Measurements from ENCODE around the gene PKP2. TPM values are rescaled to one million over a fixed set of nuclear protein-coding genes. Genes with fewer than 3 reads are reported as not detected.

PKP2 gene
- total RNA-seq, 2 donors from 2014 or later = 0.54 to 8.8 TPM

DNA sequence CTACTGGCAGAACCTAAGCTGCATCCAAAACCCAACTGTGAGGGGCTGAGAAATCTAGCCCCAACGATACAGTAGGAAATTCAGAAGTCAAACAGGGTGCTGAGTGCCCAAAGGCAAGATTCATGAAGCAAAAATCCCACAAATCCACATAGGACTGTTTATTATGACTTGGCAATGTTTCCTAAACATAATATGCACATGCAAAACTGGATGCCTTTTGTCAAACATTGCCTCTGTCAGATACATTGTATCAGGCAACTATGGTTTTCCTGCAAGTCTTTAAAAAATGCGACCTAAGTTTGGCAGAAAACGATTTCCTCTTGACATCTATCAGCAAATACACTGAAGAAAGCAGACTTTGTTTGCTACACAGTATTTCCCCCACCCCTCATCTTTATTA lies 113.5 kb downstream of the PKP2 start:
- ATAC-seq (ENCODE audit: insufficient number of reproducible peaks, low FRiP score, low read depth) (no peak), DNase-seq (ENCODE audit: low spot score) (no peak)
- H3K4me1 ChIP-seq (ENCODE audit: control insufficient read depth in 1 of 2, low read depth in 2 of 2) = no peaks in the 10 kb centered on the region
- H3K27me3 ChIP-seq (replicated peaks; ENCODE audit: insufficient read depth) = no peaks in the 10 kb centered on the region
- no peak overlapping the region for H3K27ac ChIP-seq
- no peaks in the 10 kb centered on the region for H3K9me3 ChIP-seq
- H3K4me3 ChIP-seq = no peak overlapping the region
- TF ChIP-seq, protein P1, sequence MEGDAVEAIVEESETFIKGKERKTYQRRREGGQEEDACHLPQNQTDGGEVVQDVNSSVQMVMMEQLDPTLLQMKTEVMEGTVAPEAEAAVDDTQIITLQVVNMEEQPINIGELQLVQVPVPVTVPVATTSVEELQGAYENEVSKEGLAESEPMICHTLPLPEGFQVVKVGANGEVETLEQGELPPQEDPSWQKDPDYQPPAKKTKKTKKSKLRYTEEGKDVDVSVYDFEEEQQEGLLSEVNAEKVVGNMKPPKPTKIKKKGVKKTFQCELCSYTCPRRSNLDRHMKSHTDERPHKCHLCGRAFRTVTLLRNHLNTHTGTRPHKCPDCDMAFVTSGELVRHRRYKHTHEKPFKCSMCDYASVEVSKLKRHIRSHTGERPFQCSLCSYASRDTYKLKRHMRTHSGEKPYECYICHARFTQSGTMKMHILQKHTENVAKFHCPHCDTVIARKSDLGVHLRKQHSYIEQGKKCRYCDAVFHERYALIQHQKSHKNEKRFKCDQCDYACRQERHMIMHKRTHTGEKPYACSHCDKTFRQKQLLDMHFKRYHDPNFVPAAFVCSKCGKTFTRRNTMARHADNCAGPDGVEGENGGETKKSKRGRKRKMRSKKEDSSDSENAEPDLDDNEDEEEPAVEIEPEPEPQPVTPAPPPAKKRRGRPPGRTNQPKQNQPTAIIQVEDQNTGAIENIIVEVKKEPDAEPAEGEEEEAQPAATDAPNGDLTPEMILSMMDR (IDR thresholded peaks at IDR 0.05) = no peak
- no peaks in the 10 kb centered on the region for H3K36me3 ChIP-seq

DNA sequence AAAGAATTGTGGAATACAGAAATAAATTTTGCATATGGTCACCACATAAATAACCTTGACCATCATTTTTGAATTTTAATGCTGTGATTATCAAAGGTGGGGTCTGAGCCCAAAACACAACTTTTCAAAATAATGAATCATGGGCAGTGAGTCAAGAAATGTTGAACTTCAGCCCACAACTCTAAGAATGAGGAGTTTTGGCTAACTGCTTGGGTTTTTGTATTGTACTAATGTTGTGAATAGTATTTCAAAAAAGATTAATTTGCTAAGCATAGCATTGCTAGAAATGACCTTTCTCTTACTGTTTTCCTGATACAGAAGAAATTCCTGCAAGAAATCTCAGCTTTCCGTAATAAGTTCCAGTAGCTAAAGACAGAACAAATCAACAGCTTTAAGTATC lies 116.5 kb downstream of the PKP2 start:
- Histone ChIP-seq H3K36me3 (no peaks in the 10 kb centered on the region), H3K4me3 (no peak overlapping the region), H3K4me1 (ENCODE audit: control insufficient read depth in 1 of 2, low read depth in 2 of 2) (no peaks in the 10 kb centered on the region), H3K9me3 (no peaks in the 10 kb centered on the region), H3K27ac (no peak overlapping the region), H3K27me3 (replicated peaks; ENCODE audit: insufficient read depth) (no peaks in the 10 kb centered on the region)
- DNase-seq (ENCODE audit: low spot score) = no peak
- TF ChIP-seq, protein P1 (IDR thresholded peaks at IDR 0.05) = no peak
- no peak for ATAC-seq (ENCODE audit: insufficient number of reproducible peaks, low FRiP score, low read depth)

DNA sequence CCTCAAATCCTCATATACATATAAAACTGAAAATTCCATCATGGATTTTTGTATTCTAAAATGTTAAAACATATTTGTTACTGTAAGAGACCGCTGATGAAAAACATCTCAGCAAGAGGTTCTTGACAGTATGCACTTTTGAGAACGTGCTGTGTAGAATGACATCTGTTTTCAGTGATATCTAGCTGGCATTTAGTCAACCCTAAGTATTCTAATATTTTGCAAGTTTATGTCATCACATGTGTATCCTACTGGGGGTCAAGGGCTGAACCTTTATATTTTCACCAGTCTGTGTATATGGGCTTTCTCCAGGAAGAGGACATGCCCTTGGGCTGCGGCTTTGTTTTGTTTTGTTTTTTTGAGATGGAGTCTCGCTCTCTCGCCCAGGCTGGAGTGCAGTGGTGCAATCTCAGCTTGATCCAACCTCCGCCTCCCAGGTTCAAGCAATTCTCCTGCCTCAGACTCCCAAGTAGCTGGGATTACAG lies 118.8 kb downstream of the PKP2 start:
- no peaks in the 10 kb centered on the region for H3K9me3 ChIP-seq
- H3K27me3 ChIP-seq (replicated peaks; ENCODE audit: insufficient read depth) = no peaks in the 10 kb centered on the region
- TF ChIP-seq, protein P1 (IDR thresholded peaks at IDR 0.05) = no peak
- no peak overlapping the region for H3K27ac ChIP-seq
- H3K4me3 ChIP-seq = no peak overlapping the region
- DNase-seq (ENCODE audit: low spot score) (no peak), ATAC-seq (ENCODE audit: insufficient number of reproducible peaks, low FRiP score, low read depth) (no peak)
- H3K4me1 ChIP-seq (ENCODE audit: control insufficient read depth in 1 of 2, low read depth in 2 of 2) = no peaks in the 10 kb centered on the region
- no peaks in the 10 kb centered on the region for H3K36me3 ChIP-seq

DNA sequence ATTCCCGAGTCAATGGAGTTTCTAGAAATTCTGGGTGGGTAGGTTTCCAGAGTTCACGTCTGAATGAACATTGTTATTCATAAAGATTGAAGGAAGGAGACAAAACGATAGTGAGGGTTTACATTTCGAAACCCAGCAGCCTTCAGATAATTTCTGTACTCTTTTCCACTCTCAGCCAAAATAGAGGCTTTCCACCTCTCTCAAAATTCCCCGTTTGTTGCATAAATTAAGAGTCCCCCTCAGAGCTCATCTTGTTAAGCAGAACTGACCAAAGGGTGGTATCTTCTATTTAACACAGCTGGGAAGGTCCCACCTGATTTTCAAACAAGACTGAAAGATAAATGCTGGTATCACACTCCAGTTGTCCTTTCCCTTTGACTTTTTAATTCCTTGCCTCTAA lies 119.4 kb downstream of the PKP2 start:
- H3K27me3 ChIP-seq (replicated peaks; ENCODE audit: insufficient read depth) = no peaks in the 10 kb centered on the region
- H3K4me3 ChIP-seq = no peak overlapping the region
- no peak for DNase-seq (ENCODE audit: low spot score)
- no peak for ATAC-seq (ENCODE audit: insufficient number of reproducible peaks, low FRiP score, low read depth)
- H3K9me3 ChIP-seq = no peaks in the 10 kb centered on the region
- no peak overlapping the region for H3K27ac ChIP-seq
- no peaks in the 10 kb centered on the region for H3K36me3 ChIP-seq
- H3K4me1 ChIP-seq (ENCODE audit: control insufficient read depth in 1 of 2, low read depth in 2 of 2) = no peaks in the 10 kb centered on the region
- TF ChIP-seq, protein P1 (IDR thresholded peaks at IDR 0.05) = no peak

DNA sequence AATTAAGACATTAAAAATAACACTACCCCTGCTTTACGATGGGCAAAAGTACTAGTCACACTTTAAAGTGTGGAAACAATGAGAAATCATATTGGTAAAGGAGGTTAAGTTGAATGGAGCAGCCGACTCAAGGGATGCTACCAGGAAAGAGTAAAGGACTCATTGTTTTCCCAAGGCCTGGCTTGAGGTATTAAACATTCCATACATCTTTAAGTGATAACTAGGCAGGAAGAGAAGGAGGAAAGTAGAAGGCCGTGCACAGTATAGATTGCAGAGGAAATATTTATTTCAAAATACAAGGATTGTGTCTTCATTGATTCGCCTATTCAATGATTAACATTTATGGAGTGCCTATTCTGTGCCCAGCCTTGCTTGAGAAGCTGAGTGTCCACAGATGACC lies 120.3 kb downstream of the PKP2 start:
- no peak for ATAC-seq (ENCODE audit: insufficient number of reproducible peaks, low FRiP score, low read depth)
- H3K9me3 ChIP-seq = no peaks in the 10 kb centered on the region
- TF ChIP-seq, protein P1 (IDR thresholded peaks at IDR 0.05) = no peak
- no peaks in the 10 kb centered on the region for H3K4me1 ChIP-seq (ENCODE audit: control insufficient read depth in 1 of 2, low read depth in 2 of 2)
- no peak overlapping the region for H3K27ac ChIP-seq
- no peaks in the 10 kb centered on the region for H3K27me3 ChIP-seq (replicated peaks; ENCODE audit: insufficient read depth)
- H3K36me3 ChIP-seq = no peaks in the 10 kb centered on the region
- no peak overlapping the region for H3K4me3 ChIP-seq
- DNase-seq (ENCODE audit: low spot score) = no peak

Data from thoracic aorta (tissue), 2 donors.